Anterior cingulate cortex (tissue), 58 donors: ENCODE data around the gene EXPH5.

Experiments
- DNase-seq, 58 donors: peaks; one replicate each; lab custom pipeline; 2025; lab: John Stamatoyannopoulos, UW

Gene EXPH5

GRCh38 chr11:108527382-108527781, 66.2 kb downstream of the EXPH5 start:
- no peak for DNase-seq

- DNase-seq, result no peak
Measured at GRCh38 chr11:108525161-108525560, 68.4 kb downstream of the EXPH5 start.

- no peak for DNase-seq
Measured at GRCh38 chr11:108524422-108524821, 69.1 kb downstream of the EXPH5 start.

- DNase-seq, result no peak
Measured at GRCh38 chr11:108522318-108522717, 71.2 kb downstream of the EXPH5 start.

- DNase-seq, result no peak
Measured at GRCh38 chr11:108518581-108518980, 75.0 kb downstream of the EXPH5 start.

GRCh38 chr11:108516125-108516524, 77.4 kb downstream of the EXPH5 start:
- DNase-seq, result no peak

GRCh38 chr11:108512708-108513107, 80.9 kb downstream of the EXPH5 start:
- DNase-seq, result no peak

- DNase-seq, result no peak
Measured at GRCh38 chr11:108511851-108512474, 81.6 kb downstream of the EXPH5 start.

GRCh38 chr11:108508653-108509593, 84.6 kb downstream of the EXPH5 start:
- DNase-seq, result no peak

- DNase-seq, result no peak
Measured at GRCh38 chr11:108501396-108501795, 92.2 kb downstream of the EXPH5 start.

- no peak for DNase-seq
Measured at GRCh38 chr11:108500721-108501120, 92.8 kb downstream of the EXPH5 start.

GRCh38 chr11:108500169-108500568, 93.4 kb downstream of the EXPH5 start:
- no peak for DNase-seq

GRCh38 chr11:108498816-108499408, 94.7 kb downstream of the EXPH5 start:
- peak in 1 of 58 donors; percentile 1 for DNase-seq

GRCh38 chr11:108498046-108498815, 95.3 kb downstream of the EXPH5 start, which contains the start of gene POGLUT3:
TSS of gene POGLUT3 (minus strand) at chr11:108498384. CDS start at chr11:108498366, 18 bp downstream.
- peak in 35 of 58 donors; percentile 6 to 60 (median 31) for DNase-seq

- DNase-seq, result peak in 51 of 58 donors; percentile 9 to 76 (median 37)
Measured at GRCh38 chr11:108497317-108498045, 96.1 kb downstream of the EXPH5 start.

- no peak for DNase-seq
Measured at GRCh38 chr11:108496643-108497256, 96.8 kb downstream of the EXPH5 start.

- DNase-seq, result no peak
Measured at GRCh38 chr11:108495326-108495725, 98.2 kb downstream of the EXPH5 start.

- DNase-seq, result no peak
Measured at GRCh38 chr11:108494182-108494581, 99.4 kb downstream of the EXPH5 start.

GRCh38 chr11:108491936-108492335, 101.6 kb downstream of the EXPH5 start:
- DNase-seq, result no peak
